ENCODE measurements around the gene IFTAP.

IFTAP gene

GRCh38 chr11:36605221-36606216, 11.2 kb downstream of the IFTAP start:
- in situ Hi-C loops (cut with HindIII; ENCODE audit: low sequenced_read_pairs): no loop called here
- DNase-seq (ENCODE audit: low read depth, low spot score): no peak
- TF ChIP-seq CTCF (IDR thresholded peaks at IDR 0.05; ENCODE audit: low read depth, low read length): no peak
- H3K4me3 ChIP-seq (ENCODE audit: low read depth, low read length): no peak overlapping the region

GRCh38 chr11:36608491-36609199, 14.3 kb downstream of the IFTAP start:
- TF ChIP-seq CTCF (IDR thresholded peaks at IDR 0.05; ENCODE audit: low read depth, low read length): no peak
- no peak for DNase-seq (ENCODE audit: low read depth, low spot score)
- no peak overlapping the region for H3K4me3 ChIP-seq (ENCODE audit: low read depth, low read length)
- in situ Hi-C loops (cut with HindIII; ENCODE audit: low sequenced_read_pairs): no loop called here

- no peak overlapping the region for H3K4me3 ChIP-seq (ENCODE audit: low read depth, low read length)
- DNase-seq (ENCODE audit: low read depth, low spot score): no peak
- in situ Hi-C loops (cut with HindIII; ENCODE audit: low sequenced_read_pairs): no loop called here
- TF ChIP-seq CTCF (IDR thresholded peaks at IDR 0.05; ENCODE audit: low read depth, low read length): no peak
These were observed 15.1 kb downstream of the IFTAP start for GRCh38 chr11:36609383-36609782.

GRCh38 chr11:36615826-36616225, 21.5 kb downstream of the IFTAP start:
- TF ChIP-seq CTCF (IDR thresholded peaks at IDR 0.05; ENCODE audit: low read depth, low read length): no peak
- H3K4me3 ChIP-seq (ENCODE audit: low read depth, low read length): no peak overlapping the region
- in situ Hi-C loops (cut with HindIII; ENCODE audit: low sequenced_read_pairs): no loop called here
- DNase-seq (ENCODE audit: low read depth, low spot score): no peak

- DNase-seq (ENCODE audit: low read depth, low spot score): no peak
- no peak overlapping the region for H3K4me3 ChIP-seq (ENCODE audit: low read depth, low read length)
- in situ Hi-C loops (cut with HindIII; ENCODE audit: low sequenced_read_pairs): no loop called here
- no peak for TF ChIP-seq CTCF (IDR thresholded peaks at IDR 0.05; ENCODE audit: low read depth, low read length)
These were observed 23.5 kb downstream of the IFTAP start for GRCh38 chr11:36617543-36618362.

Measured in astrocyte of the spinal cord (primary cell).